HepG2 (cell line): ENCODE data around the gene LDLRAD2. TPM values are rescaled to one million over a fixed set of nuclear protein-coding genes. Genes with fewer than 3 reads are reported as not detected.

Experiments used
- ATF1 ChIP-seq: IDR thresholded peaks from 2 replicates; pipeline ENCODE4 v1.6.1; 2016; ENCODE audit warnings: mild to moderate bottlenecking, control low read depth
- CCDC6 ChIP-seq: sonication (generic); formaldehyde crosslinking; IDR thresholded peaks from 2 replicates; pipeline ENCODE4 v1.8.1; 2022; ENCODE audit warnings: mild to moderate bottlenecking, missing genetic modification reagents, moderate library complexity
- CENPT ChIP-seq: sonication (generic); formaldehyde crosslinking; IDR thresholded peaks from 2 replicates; pipeline ENCODE4 v1.8.0; 2022; ENCODE audit warnings: low read depth, mild to moderate bottlenecking, moderate library complexity, missing genetic modification reagents
- FOSL1 ChIP-seq: sonication (generic); formaldehyde crosslinking; IDR thresholded peaks from 2 replicates; pipeline ENCODE4 v1.9.0; 2021; ENCODE audit warnings: missing genetic modification reagents, borderline replicate concordance
- FOXO1 ChIP-seq: sonication (generic); formaldehyde crosslinking; IDR thresholded peaks from 2 replicates; pipeline ENCODE4 v1.4.0; 2020; ENCODE audit warnings: missing genetic modification reagents
- KDM3A ChIP-seq: IDR thresholded peaks from 2 replicates; pipeline ENCODE4 v1.6.1; 2018; ENCODE audit warnings: low read depth, missing compliant biosample characterization
- KDM5A ChIP-seq: fragments of 200-600 bp; sonication (generic); IDR thresholded peaks from 2 replicates; pipeline ENCODE4 v1.7.0; 2018; ENCODE audit warnings: antibody characterized with exemption, mild to moderate bottlenecking, low read length, borderline replicate concordance
- MIER2 ChIP-seq: IDR thresholded peaks from 2 replicates; pipeline ENCODE4 v1.6.1; 2016; ENCODE audit warnings: missing biosample characterization, missing genetic modification reagents
- NCOA1 ChIP-seq: sonication (generic); formaldehyde crosslinking; IDR thresholded peaks from 2 replicates; pipeline ENCODE4 v1.9.0; 2021; ENCODE audit warnings: missing genetic modification reagents
- RFX1 ChIP-seq: fragments of 450-650 bp; IDR thresholded peaks from 2 replicates; pipeline ENCODE4 v1.6.1; 2017
- SALL2 ChIP-seq: sonication (generic); formaldehyde crosslinking; IDR thresholded peaks from 2 replicates; pipeline ENCODE4 v1.8.1; 2023; ENCODE audit warnings: mild to moderate bottlenecking, missing genetic modification reagents, inconsistent platforms
- SMAD1 ChIP-seq: sonication (generic); formaldehyde crosslinking; IDR thresholded peaks from 2 replicates; pipeline ENCODE4 v1.4.0; 2020; ENCODE audit warnings: missing genetic modification reagents, low read depth, mild to moderate bottlenecking, borderline replicate concordance
- SRSF9 ChIP-seq: fragments of 200-400 bp; formaldehyde crosslinking; IDR thresholded peaks from 2 replicates; pipeline ENCODE4 v1.6.1; 2018; ENCODE audit warnings: borderline replicate concordance, mild to moderate bottlenecking, low read depth, low read length; ENCODE audit not compliant: insufficient read depth, poor library complexity, severe bottlenecking
- ZFAT ChIP-seq: sonication (generic); formaldehyde crosslinking; conservative IDR thresholded peaks from 2 replicates; pipeline ENCODE4 v1.8.1; 2023; ENCODE audit warnings: missing genetic modification reagents, inconsistent platforms
- ZKSCAN5 ChIP-seq: sonication (generic); formaldehyde crosslinking; IDR thresholded peaks from 2 replicates; pipeline ENCODE4 v1.5.1; 2020; ENCODE audit warnings: mild to moderate bottlenecking, missing genetic modification reagents
- ZNF230 ChIP-seq: sonication (generic); formaldehyde crosslinking; IDR thresholded peaks from 2 replicates; pipeline ENCODE4 v1.4.0; 2020; ENCODE audit warnings: mild to moderate bottlenecking, missing genetic modification reagents
- ZNF430 ChIP-seq: sonication (generic); formaldehyde crosslinking; IDR thresholded peaks from 2 replicates; pipeline ENCODE4 v1.9.0; 2021; ENCODE audit warnings: mild to moderate bottlenecking, missing genetic modification reagents
- ZNF598 ChIP-seq: sonication (generic); formaldehyde crosslinking; IDR thresholded peaks from 2 replicates; pipeline ENCODE4 v1.5.1; 2020; ENCODE audit warnings: mild to moderate bottlenecking, missing genetic modification reagents, borderline replicate concordance
- ZNF670 ChIP-seq: sonication (generic); formaldehyde crosslinking; IDR thresholded peaks from 2 replicates; pipeline ENCODE4 v1.8.0; 2022; ENCODE audit warnings: mild to moderate bottlenecking, missing genetic modification reagents, borderline replicate concordance
- ZNF777 ChIP-seq: sonication (generic); formaldehyde crosslinking; IDR thresholded peaks from 2 replicates; pipeline ENCODE4 v1.4.0; 2020; ENCODE audit warnings: missing genetic modification reagents
- ZNF788 ChIP-seq: sonication (generic); formaldehyde crosslinking; IDR thresholded peaks from 2 replicates; pipeline ENCODE4 v1.5.0; 2020; ENCODE audit warnings: mild to moderate bottlenecking, missing genetic modification reagents, borderline replicate concordance
- ZNF792 ChIP-seq: IDR thresholded peaks from 2 replicates; pipeline ENCODE4 v1.6.1; 2016
- ZNF883 ChIP-seq: sonication (generic); formaldehyde crosslinking; IDR thresholded peaks from 2 replicates; pipeline ENCODE4 v1.5.1; 2020; ENCODE audit warnings: mild to moderate bottlenecking, missing genetic modification reagents; ENCODE audit errors: not compliant biosample characterization
- ZSCAN30 ChIP-seq: sonication (generic); formaldehyde crosslinking; IDR thresholded peaks from 2 replicates; pipeline ENCODE4 v1.5.0; 2020; ENCODE audit warnings: mild to moderate bottlenecking, missing genetic modification reagents
- polyA plus RNA-seq, 8 experiments: library from polyadenylated mRNA; depleted of rRNA in 3 of 8; stranded (reverse) in 7 of 8; unstranded in 1 of 8; fragments of >200 nt; fragmentation: Illumina TruSeq in 4 of 8; extraction: Trizol in 4 of 8; gene quantifications; 2 replicates each; pipeline versions ENCODE4 v1.2.1 to v1.2.3, GENCODE V29; 2011 to 2016; ENCODE audit warnings: low read depth in 4 of 8, missing spikeins in 1 of 8, mixed read lengths in 1 of 8; ENCODE audit not compliant: insufficient read depth in 1 of 8
- total RNA-seq, 5 experiments: library from RNA; depleted of rRNA; stranded (reverse); fragments of >200 nt; fragmentation: Illumina TruSeq; extraction: Trizol; gene quantifications; 2 replicates each; pipeline ENCODE4 v1.2.3, GENCODE V29; 2016; ENCODE audit warnings: low read depth in 1 of 5
- TF ChIP-seq, protein P1 (sequence below): IDR thresholded peaks from 2 replicates; pipeline ENCODE4 v1.6.1; 2016; ENCODE audit warnings: low read depth, borderline replicate concordance
- TF ChIP-seq, protein P2 (sequence below), 2 experiments: sonication (generic) in 1 of 2; formaldehyde crosslinking in 1 of 2; IDR thresholded peaks; 2 replicates each; pipeline versions ENCODE4 v1.4.0 to v1.6.1; 2018 to 2020; ENCODE audit warnings: missing genetic modification reagents in 2 of 2, borderline replicate concordance in 1 of 2, low read depth in 1 of 2, mild to moderate bottlenecking in 1 of 2, missing biosample characterization in 1 of 2
- TF ChIP-seq, protein P3 (sequence below): sonication (generic); formaldehyde crosslinking; conservative IDR thresholded peaks from 2 replicates; pipeline ENCODE4 v1.4.0; 2020; ENCODE audit warnings: missing genetic modification reagents

The LDLRAD2 gene
- total and polyA plus RNA-seq, 2 of the 13 experiments (the other 11 are each of a cell fraction or from before 2014, with no cell fraction given) = not detected

DNA sequence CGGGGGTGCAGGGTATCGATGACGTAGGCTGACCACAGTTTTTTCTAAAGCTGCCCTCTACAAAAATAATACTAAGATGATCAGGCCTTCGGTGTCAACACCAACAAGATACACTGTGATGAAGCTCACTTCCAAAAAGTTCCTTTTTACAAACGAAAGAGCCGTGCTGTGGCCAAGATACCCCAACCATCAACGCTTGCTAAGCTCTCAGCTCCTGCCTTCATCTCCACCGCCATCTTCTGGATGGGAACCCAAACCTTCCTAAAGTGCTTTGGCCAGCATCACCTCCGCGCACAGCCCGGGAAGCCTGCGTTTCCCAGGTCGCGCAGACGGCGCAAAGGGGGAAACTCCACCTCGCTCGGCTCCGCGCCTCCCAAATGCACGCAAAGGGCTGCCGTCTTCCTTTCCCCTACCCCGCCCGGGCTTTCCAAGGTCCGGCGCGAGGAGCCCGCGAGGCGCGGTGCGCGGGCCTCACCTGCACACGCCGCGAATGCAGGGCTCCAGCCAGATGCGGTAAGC, 29.7 kb upstream of the LDLRAD2 start (continued):
- TF ChIP-seq ZFAT (CRISPR knock-in tag) (no peak), FOXO1 (CRISPR knock-in tag) (peak; percentile 50; the same call in 1 of the 2 replicates), ZNF777 (no peak), SRSF9 (no peak), KDM3A (CRISPR knock-in tag) (peak; percentile 43), ZNF670 (CRISPR knock-in tag) (peak; percentile 66; the same call in 1 of the 2 replicates), ZNF788 (CRISPR knock-in tag) (0 out of 2 replicates have a peak, but pooled peaks have one; percentile 31), KDM5A (no peak), ZNF430 (CRISPR knock-in tag) (0 out of 2 replicates have a peak, but pooled peaks have one; percentile 8), ZNF598 (CRISPR knock-in tag) (no peak), FOSL1 (CRISPR knock-in tag) (no peak), CCDC6 (CRISPR knock-in tag) (no peak), RFX1 (no peak), SMAD1 (CRISPR knock-in tag) (0 out of 2 replicates have a peak, but pooled peaks have one; percentile 7), ZNF883 (peak; percentile 12), MIER2 (CRISPR knock-in tag) (no peak), NCOA1 (CRISPR knock-in tag) (peak; percentile 36; the same call in 1 of the 2 replicates), ATF1 (CRISPR knock-in tag) (no peak), ZNF792 (no peak), SALL2 (no peak), ZNF230 (CRISPR knock-in tag) (no peak; the same call in 1 of the 2 replicates), ZSCAN30 (CRISPR knock-in tag) (no peak), CENPT (CRISPR knock-in tag) (no peak), ZKSCAN5 (CRISPR knock-in tag) (0 out of 2 replicates have a peak, but pooled peaks have one; percentile 57)
- TF ChIP-seq, protein P1, sequence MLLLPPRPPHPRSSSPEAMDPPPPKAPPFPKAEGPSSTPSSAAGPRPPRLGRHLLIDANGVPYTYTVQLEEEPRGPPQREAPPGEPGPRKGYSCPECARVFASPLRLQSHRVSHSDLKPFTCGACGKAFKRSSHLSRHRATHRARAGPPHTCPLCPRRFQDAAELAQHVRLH = peak; percentile 2; the same call in 1 of the 2 replicates
- TF ChIP-seq, protein P2, sequence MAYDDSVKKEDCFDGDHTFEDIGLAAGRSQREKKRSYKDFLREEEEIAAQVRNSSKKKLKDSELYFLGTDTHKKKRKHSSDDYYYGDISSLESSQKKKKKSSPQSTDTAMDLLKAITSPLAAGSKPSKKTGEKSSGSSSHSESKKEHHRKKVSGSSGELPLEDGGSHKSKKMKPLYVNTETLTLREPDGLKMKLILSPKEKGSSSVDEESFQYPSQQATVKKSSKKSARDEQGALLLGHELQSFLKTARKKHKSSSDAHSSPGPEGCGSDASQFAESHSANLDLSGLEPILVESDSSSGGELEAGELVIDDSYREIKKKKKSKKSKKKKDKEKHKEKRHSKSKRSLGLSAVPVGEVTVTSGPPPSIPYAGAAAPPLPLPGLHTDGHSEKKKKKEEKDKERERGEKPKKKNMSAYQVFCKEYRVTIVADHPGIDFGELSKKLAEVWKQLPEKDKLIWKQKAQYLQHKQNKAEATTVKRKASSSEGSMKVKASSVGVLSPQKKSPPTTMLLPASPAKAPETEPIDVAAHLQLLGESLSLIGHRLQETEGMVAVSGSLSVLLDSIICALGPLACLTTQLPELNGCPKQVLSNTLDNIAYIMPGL (CRISPR knock-in tag; IDR thresholded peaks at IDR 0.05; ENCODE audit: borderline replicate concordance in 1 of 2, low read depth in 1 of 2) = peak in 1 of 2 experiments; percentile 8; a peak in 2 of 4 replicates
- TF ChIP-seq, protein P3, sequence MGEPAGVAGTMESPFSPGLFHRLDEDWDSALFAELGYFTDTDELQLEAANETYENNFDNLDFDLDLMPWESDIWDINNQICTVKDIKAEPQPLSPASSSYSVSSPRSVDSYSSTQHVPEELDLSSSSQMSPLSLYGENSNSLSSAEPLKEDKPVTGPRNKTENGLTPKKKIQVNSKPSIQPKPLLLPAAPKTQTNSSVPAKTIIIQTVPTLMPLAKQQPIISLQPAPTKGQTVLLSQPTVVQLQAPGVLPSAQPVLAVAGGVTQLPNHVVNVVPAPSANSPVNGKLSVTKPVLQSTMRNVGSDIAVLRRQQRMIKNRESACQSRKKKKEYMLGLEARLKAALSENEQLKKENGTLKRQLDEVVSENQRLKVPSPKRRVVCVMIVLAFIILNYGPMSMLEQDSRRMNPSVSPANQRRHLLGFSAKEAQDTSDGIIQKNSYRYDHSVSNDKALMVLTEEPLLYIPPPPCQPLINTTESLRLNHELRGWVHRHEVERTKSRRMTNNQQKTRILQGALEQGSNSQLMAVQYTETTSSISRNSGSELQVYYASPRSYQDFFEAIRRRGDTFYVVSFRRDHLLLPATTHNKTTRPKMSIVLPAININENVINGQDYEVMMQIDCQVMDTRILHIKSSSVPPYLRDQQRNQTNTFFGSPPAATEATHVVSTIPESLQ (CRISPR knock-in tag) = 0 out of 2 replicates have a peak, but pooled peaks have one; percentile 3
